Upper lobe of right lung (tissue), 1 donor: ENCODE data around the gene SLC25A45. TPM values are rescaled to one million over a fixed set of nuclear protein-coding genes. Genes with fewer than 3 reads are reported as not detected.
A peak's percentile ranks its signal among the peaks of the same experiment; 100 is the strongest.

Experiments
- ATAC-seq: fragments of 200-7000 bp; cut with Tn5 transposase; one replicate; pipeline ENCODE4 v1.9.1; 2020; ENCODE audit warnings: mild to moderate bottlenecking, moderate library complexity
- DNase-seq: peaks from one replicate; pipeline ENCODE4 v3.0.0-alpha.2; 2020
- H3K27ac ChIP-seq: fragments of 200-600 bp; one replicate; pipeline ENCODE4 v1.8.0; 2022
- H3K27me3 ChIP-seq: fragments of 200-600 bp; one replicate; pipeline ENCODE4 v1.8.0; 2022; ENCODE audit warnings: mild to moderate bottlenecking
- H3K36me3 ChIP-seq: fragments of 200-600 bp; one replicate; pipeline ENCODE4 v1.8.0; 2022
- H3K4me1 ChIP-seq: fragments of 200-600 bp; one replicate; pipeline ENCODE4 v1.8.0; 2022
- H3K4me3 ChIP-seq: fragments of 200-600 bp; one replicate; pipeline ENCODE4 v1.8.0; 2022; ENCODE audit warnings: mild to moderate bottlenecking
- H3K9me3 ChIP-seq: fragments of 200-600 bp; one replicate; pipeline ENCODE4 v1.8.0; 2022
- CTCF ChIP-seq: fragments of 200-600 bp; IDR thresholded peaks from one replicate; pipeline ENCODE4 v1.8.0; 2022; ENCODE audit warnings: antibody characterized with exemption
- intact Hi-C: fragments of 100-400 bp; cut with DNase I; formaldehyde crosslinking; loops from one replicate; pipeline ENCODE4 v1.11.0; 2022
- total RNA-seq: library from RNA; stranded (reverse); fragmentation: NEBNext Ultra II Directional; extraction: Animal tissue kit (Norgen Biotek cat#: 25700); gene quantifications from one replicate; pipeline ENCODE4 v1.2.1, GENCODE V29; 2021
- donor health status: DM: no; HTN: yes; CAD: no; lungs with severe emphysema.

Gene SLC25A45
- total RNA-seq, 1 donor from 2014 or later, result 11.5 TPM

GRCh38 chr11:65398362-65398910, 16.0 kb upstream of the SLC25A45 start:
- intact Hi-C loops, result no loop called here
- ATAC-seq, result no peak
- TF ChIP-seq CTCF, result no peak

GRCh38 chr11:65396769-65397745, 14.6 kb upstream of the SLC25A45 start:
- Histone ChIP-seq H3K9me3 (no peaks in the 10 kb centered on the region), H3K4me1 (no peaks in the 10 kb centered on the region), H3K27me3 (no peaks in the 10 kb centered on the region), H3K4me3 (no peak overlapping the region), H3K27ac (no peak overlapping the region), H3K36me3 (peaks cover 85% of the 10 kb centered on the region)
- intact Hi-C loops, result no loop called here
- peak; percentile 55 for DNase-seq
- ATAC-seq, result no peak
- TF ChIP-seq CTCF, result no peak

More at GRCh38 chr11:65398362-65398910, 16.0 kb upstream of the SLC25A45 start:
- H3K36me3 ChIP-seq, result peaks cover 89% of the 10 kb centered on the region
- no peak overlapping the region for H3K4me3 ChIP-seq
- no peak overlapping the region for H3K27ac ChIP-seq
- no peak for DNase-seq
- H3K27me3 ChIP-seq, result no peaks in the 10 kb centered on the region
- H3K4me1 ChIP-seq, result peaks cover 1% of the 10 kb centered on the region
- H3K9me3 ChIP-seq, result no peaks in the 10 kb centered on the region

- Histone ChIP-seq H3K36me3 (peaks cover 80% of the 10 kb centered on the region), H3K27ac (no peak overlapping the region), H3K27me3 (no peaks in the 10 kb centered on the region), H3K4me1 (peaks cover 7% of the 10 kb centered on the region), H3K9me3 (no peaks in the 10 kb centered on the region), H3K4me3 (no peak overlapping the region)
- no peak for TF ChIP-seq CTCF
- no peak for ATAC-seq
- DNase-seq, result peak; percentile 50
- intact Hi-C loops, result no loop called here
Measured at GRCh38 chr11:65395961-65396530, 13.6 kb upstream of the SLC25A45 start.

- H3K36me3 ChIP-seq, result peaks cover 61% of the 10 kb centered on the region
- ATAC-seq (no peak), DNase-seq (peak; percentile 48)
- no peak overlapping the region for H3K4me3 ChIP-seq
- intact Hi-C loops, result no loop called here
- H3K27ac ChIP-seq, result no peak overlapping the region
- no peak for TF ChIP-seq CTCF
- H3K4me1 ChIP-seq, result peaks cover 26% of the 10 kb centered on the region
- no peaks in the 10 kb centered on the region for H3K27me3 ChIP-seq
- no peaks in the 10 kb centered on the region for H3K9me3 ChIP-seq
Measured at GRCh38 chr11:65394125-65394536, 11.7 kb upstream of the SLC25A45 start.

- H3K9me3 ChIP-seq, result no peaks in the 10 kb centered on the region
- ATAC-seq (no peak), DNase-seq (no peak)
- H3K4me3 ChIP-seq, result no peak overlapping the region
- peaks cover 57% of the 10 kb centered on the region for H3K36me3 ChIP-seq
- intact Hi-C loops, result no loop called here
- H3K27ac ChIP-seq, result no peak overlapping the region
- H3K4me1 ChIP-seq, result peaks cover 32% of the 10 kb centered on the region
- no peak for TF ChIP-seq CTCF
- H3K27me3 ChIP-seq, result no peaks in the 10 kb centered on the region
Measured at GRCh38 chr11:65393513-65394079, 11.2 kb upstream of the SLC25A45 start.
